HG02884 (cell line): ENCODE data around the gene ADAT3.
"Not testable (repeated sequence)": the region's sequence is repeated elsewhere in the genome, so short reads cannot be mapped to it uniquely, and the experiment has no call there.

ENCODE experiments used
- ATAC-seq: cut with Tn5 transposase; IDR thresholded peaks from one replicate; pipeline ENCODE4 v1.9.1; 2021; ENCODE audit warnings: mild to moderate bottlenecking, moderate library complexity; ENCODE audit not compliant: unreplicated experiment

ADAT3 gene

GRCh38 chr19:1882786-1883692 lies 22.2 kb upstream of the ADAT3 start:
- ATAC-seq = no peak

GRCh38 chr19:1883784-1884183 lies 21.4 kb upstream of the ADAT3 start:
- ATAC-seq = no peak

GRCh38 chr19:1884291-1884718 lies 20.9 kb upstream of the ADAT3 start:
- ATAC-seq = no peak

GRCh38 chr19:1884719-1885334 lies 20.4 kb upstream of the ADAT3 start:
- no peak for ATAC-seq

GRCh38 chr19:1885398-1886119 lies 19.6 kb upstream of the ADAT3 start, which contains the start of gene ABHD17A:
ABHD17A (minus strand) TSS chr19:1885496; CDS start chr19:1881566, 3,930 bp downstream.
- ATAC-seq = not testable (repeated sequence)

- not testable (repeated sequence) for ATAC-seq
Measured at GRCh38 chr19:1886360-1886759, 18.8 kb upstream of the ADAT3 start.

GRCh38 chr19:1888385-1888784 lies 16.8 kb upstream of the ADAT3 start:
- no peak for ATAC-seq

GRCh38 chr19:1889907-1890306 lies 15.3 kb upstream of the ADAT3 start:
- no peak for ATAC-seq

GRCh38 chr19:1893791-1894190 lies 11.4 kb upstream of the ADAT3 start:
- ATAC-seq = no peak

- ATAC-seq = no peak
Measured at GRCh38 chr19:1896508-1896907, 8.7 kb upstream of the ADAT3 start.

GRCh38 chr19:1901940-1902404 lies 3.2 kb upstream of the ADAT3 start:
- no peak for ATAC-seq

GRCh38 chr19:1902923-1903322 lies 2.3 kb upstream of the ADAT3 start:
- no peak for ATAC-seq

GRCh38 chr19:1904860-1905109 lies 414 bp upstream of the ADAT3 start:
- ATAC-seq = no peak

- no peak for ATAC-seq
Measured at GRCh38 chr19:1905863-1906375, 720 bp downstream of the ADAT3 start.

GRCh38 chr19:1906985-1907562 lies 1.9 kb downstream of the ADAT3 start:
- no peak for ATAC-seq

- no peak for ATAC-seq
Measured at GRCh38 chr19:1907563-1908363, 2.6 kb downstream of the ADAT3 start.

GRCh38 chr19:1908364-1908678 lies 3.1 kb downstream of the ADAT3 start:
- no peak for ATAC-seq

- no peak for ATAC-seq
Measured at GRCh38 chr19:1909761-1910080, 4.5 kb downstream of the ADAT3 start.

- no peak for ATAC-seq
Measured at GRCh38 chr19:1910177-1910576, 5.0 kb downstream of the ADAT3 start.

GRCh38 chr19:1911098-1911497 lies 5.9 kb downstream of the ADAT3 start:
- no peak for ATAC-seq

GRCh38 chr19:1911995-1912394 lies 6.8 kb downstream of the ADAT3 start:
- ATAC-seq = no peak
